Thyroid gland (tissue), 4 donors: ENCODE results near the gene AQR.

Experiments used
- CTCF ChIP-seq, 6 experiments: fragments of 200-600 bp in 3 of 6; fragments of 450-650 bp in 3 of 6; sonication (generic) in 3 of 6; IDR thresholded peaks; one replicate each; pipeline ENCODE4 v1.5.1; 2016 to 2019; ENCODE audit warnings: antibody characterized with exemption in 6 of 6, mild to moderate bottlenecking in 2 of 6, inconsistent platforms in 1 of 6, moderate library complexity in 1 of 6
- POLR2A ChIP-seq, 2 donors: fragments of 450-650 bp; IDR thresholded peaks; one replicate each; pipeline ENCODE4 v1.6.1; 2017; ENCODE audit warnings: antibody characterized with exemption in 2 of 2, mild to moderate bottlenecking in 2 of 2, moderate library complexity in 1 of 2

GRCh38 chr15:34914317-34914716 lies 55.2 kb downstream of the AQR start:
- TF ChIP-seq CTCF (IDR thresholded peaks at IDR 0.05) (no peak), POLR2A (IDR thresholded peaks at IDR 0.05) (no peak)
